WTC11 (cell line): Measurements from ENCODE around the gene SLC2A14.

ENCODE experiments used
- JAZF1 ChIP-seq: fragments of 250-450 bp; sonication (Bioruptor Pico); IDR thresholded peaks from 2 replicates; pipeline ENCODE4 v1.9.0; 2021; ENCODE audit warnings: moderate library complexity, mild to moderate bottlenecking, inconsistent platforms
- RELA ChIP-seq: sonication (generic); formaldehyde crosslinking; IDR thresholded peaks from 2 replicates; pipeline ENCODE4 v1.8.1; 2022; ENCODE audit warnings: missing genetic modification reagents, mild to moderate bottlenecking, borderline replicate concordance
- TEAD1 ChIP-seq: sonication (generic); formaldehyde crosslinking; IDR thresholded peaks from 2 replicates; pipeline ENCODE4 v1.8.0; 2022; ENCODE audit warnings: mild to moderate bottlenecking, missing genetic modification reagents
- ZBTB21 ChIP-seq: sonication (generic); formaldehyde crosslinking; IDR thresholded peaks from 2 replicates; pipeline ENCODE4 v1.8.1; 2023; ENCODE audit warnings: mild to moderate bottlenecking, missing genetic modification reagents, borderline replicate concordance
- TF ChIP-seq, protein P1 (sequence below): fragments of 200-600 bp; IDR thresholded peaks from 2 replicates; pipeline ENCODE4 v1.8.0; 2022; ENCODE audit warnings: antibody characterized with exemption
- TF ChIP-seq, protein P2 (sequence below): sonication (generic); formaldehyde crosslinking; IDR thresholded peaks from 2 replicates; pipeline ENCODE4 v1.8.1; 2022; ENCODE audit warnings: low read depth, mild to moderate bottlenecking, moderate library complexity, missing genetic modification reagents, borderline replicate concordance

DNA sequence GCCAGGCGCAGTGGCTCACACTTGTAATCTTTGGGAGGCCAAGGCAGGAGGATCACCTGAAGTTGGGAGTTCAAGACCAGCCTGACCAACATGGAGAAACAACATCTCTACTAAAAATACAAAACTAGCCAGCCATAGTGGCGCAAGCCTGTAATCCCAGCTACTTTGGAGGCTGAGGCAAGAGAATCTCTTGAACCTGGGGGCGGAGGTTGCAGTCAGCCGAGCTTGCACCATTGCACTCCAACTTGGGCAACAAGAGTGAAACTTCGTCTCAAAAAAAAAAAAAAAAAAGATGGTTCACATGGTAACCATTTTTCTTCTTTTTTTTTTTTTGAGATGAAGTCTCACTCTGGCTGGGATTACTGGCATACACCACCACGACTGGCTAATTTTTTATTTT is 35.3 kb downstream of the SLC2A14 start:
- TF ChIP-seq, protein P1, sequence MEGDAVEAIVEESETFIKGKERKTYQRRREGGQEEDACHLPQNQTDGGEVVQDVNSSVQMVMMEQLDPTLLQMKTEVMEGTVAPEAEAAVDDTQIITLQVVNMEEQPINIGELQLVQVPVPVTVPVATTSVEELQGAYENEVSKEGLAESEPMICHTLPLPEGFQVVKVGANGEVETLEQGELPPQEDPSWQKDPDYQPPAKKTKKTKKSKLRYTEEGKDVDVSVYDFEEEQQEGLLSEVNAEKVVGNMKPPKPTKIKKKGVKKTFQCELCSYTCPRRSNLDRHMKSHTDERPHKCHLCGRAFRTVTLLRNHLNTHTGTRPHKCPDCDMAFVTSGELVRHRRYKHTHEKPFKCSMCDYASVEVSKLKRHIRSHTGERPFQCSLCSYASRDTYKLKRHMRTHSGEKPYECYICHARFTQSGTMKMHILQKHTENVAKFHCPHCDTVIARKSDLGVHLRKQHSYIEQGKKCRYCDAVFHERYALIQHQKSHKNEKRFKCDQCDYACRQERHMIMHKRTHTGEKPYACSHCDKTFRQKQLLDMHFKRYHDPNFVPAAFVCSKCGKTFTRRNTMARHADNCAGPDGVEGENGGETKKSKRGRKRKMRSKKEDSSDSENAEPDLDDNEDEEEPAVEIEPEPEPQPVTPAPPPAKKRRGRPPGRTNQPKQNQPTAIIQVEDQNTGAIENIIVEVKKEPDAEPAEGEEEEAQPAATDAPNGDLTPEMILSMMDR, result no peak
- TF ChIP-seq, protein P2, sequence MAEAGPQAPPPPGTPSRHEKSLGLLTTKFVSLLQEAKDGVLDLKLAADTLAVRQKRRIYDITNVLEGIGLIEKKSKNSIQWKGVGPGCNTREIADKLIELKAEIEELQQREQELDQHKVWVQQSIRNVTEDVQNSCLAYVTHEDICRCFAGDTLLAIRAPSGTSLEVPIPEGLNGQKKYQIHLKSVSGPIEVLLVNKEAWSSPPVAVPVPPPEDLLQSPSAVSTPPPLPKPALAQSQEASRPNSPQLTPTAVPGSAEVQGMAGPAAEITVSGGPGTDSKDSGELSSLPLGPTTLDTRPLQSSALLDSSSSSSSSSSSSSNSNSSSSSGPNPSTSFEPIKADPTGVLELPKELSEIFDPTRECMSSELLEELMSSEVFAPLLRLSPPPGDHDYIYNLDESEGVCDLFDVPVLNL (CRISPR knock-in tag), result no peak
- TF ChIP-seq RELA (CRISPR knock-in tag) (no peak), TEAD1 (CRISPR knock-in tag) (no peak), ZBTB21 (no peak), JAZF1 (CRISPR knock-in tag) (no peak)
